Retina (tissue), 1 donor: ENCODE measurements around the gene CFAP61.
"Not testable (repeated sequence)": the region's sequence is repeated elsewhere in the genome, so short reads cannot be mapped to it uniquely, and the experiment has no call there.

Experiments
- DNase-seq: peaks from one replicate; pipeline ENCODE4 v3.0.0-alpha.2; 2016

The CFAP61 gene

GRCh38 chr20:20211274-20211987 lies 159.1 kb downstream of the CFAP61 start:
- no peak for DNase-seq

GRCh38 chr20:20211988-20212518 lies 159.7 kb downstream of the CFAP61 start:
- DNase-seq = no peak

- DNase-seq = no peak
Observed at GRCh38 chr20:20212675-20213096, 160.4 kb downstream of the CFAP61 start.

- DNase-seq = no peak
Observed at GRCh38 chr20:20213526-20214121, 161.3 kb downstream of the CFAP61 start.

GRCh38 chr20:20214757-20215275 lies 162.5 kb downstream of the CFAP61 start:
- DNase-seq = no peak

- DNase-seq = no peak
Observed at GRCh38 chr20:20215976-20216727, 163.8 kb downstream of the CFAP61 start.

- no peak for DNase-seq
Observed at GRCh38 chr20:20216941-20217340, 164.6 kb downstream of the CFAP61 start.

- no peak for DNase-seq
Observed at GRCh38 chr20:20217621-20218020, 165.3 kb downstream of the CFAP61 start.

GRCh38 chr20:20218106-20218505 lies 165.8 kb downstream of the CFAP61 start:
- DNase-seq = not testable (repeated sequence)

- no peak for DNase-seq
Observed at GRCh38 chr20:20219016-20219415, 166.7 kb downstream of the CFAP61 start.

- DNase-seq = no peak
Observed at GRCh38 chr20:20220134-20220533, 167.8 kb downstream of the CFAP61 start.

GRCh38 chr20:20223981-20224380 lies 171.6 kb downstream of the CFAP61 start:
- DNase-seq = no peak

- no peak for DNase-seq
Observed at GRCh38 chr20:20224806-20225205, 172.5 kb downstream of the CFAP61 start.

- DNase-seq = no peak
Observed at GRCh38 chr20:20225325-20226043, 173.2 kb downstream of the CFAP61 start.

GRCh38 chr20:20226554-20226953 lies 174.2 kb downstream of the CFAP61 start:
- no peak for DNase-seq

GRCh38 chr20:20227013-20227571 lies 174.8 kb downstream of the CFAP61 start:
- DNase-seq = no peak

GRCh38 chr20:20228351-20228750 lies 176.0 kb downstream of the CFAP61 start:
- DNase-seq = no peak

GRCh38 chr20:20229595-20229994 lies 177.3 kb downstream of the CFAP61 start:
- no peak for DNase-seq

- DNase-seq = no peak
Observed at GRCh38 chr20:20230741-20231140, 178.4 kb downstream of the CFAP61 start.

- DNase-seq = peak; percentile 26
Observed at GRCh38 chr20:20231528-20232298, 179.4 kb downstream of the CFAP61 start.

- DNase-seq = peak; percentile 56
Observed at GRCh38 chr20:20233041-20233514, 180.7 kb downstream of the CFAP61 start.
